ENCODE measurements around the gene TSPAN5.
"Not testable (repeated sequence)": the region's sequence is repeated elsewhere in the genome, so short reads cannot be mapped to it uniquely, and the experiment has no call there.

Gene TSPAN5
- 28.1 to 68.6 reads per million in 2 experiments for total RNA-seq

DNA sequence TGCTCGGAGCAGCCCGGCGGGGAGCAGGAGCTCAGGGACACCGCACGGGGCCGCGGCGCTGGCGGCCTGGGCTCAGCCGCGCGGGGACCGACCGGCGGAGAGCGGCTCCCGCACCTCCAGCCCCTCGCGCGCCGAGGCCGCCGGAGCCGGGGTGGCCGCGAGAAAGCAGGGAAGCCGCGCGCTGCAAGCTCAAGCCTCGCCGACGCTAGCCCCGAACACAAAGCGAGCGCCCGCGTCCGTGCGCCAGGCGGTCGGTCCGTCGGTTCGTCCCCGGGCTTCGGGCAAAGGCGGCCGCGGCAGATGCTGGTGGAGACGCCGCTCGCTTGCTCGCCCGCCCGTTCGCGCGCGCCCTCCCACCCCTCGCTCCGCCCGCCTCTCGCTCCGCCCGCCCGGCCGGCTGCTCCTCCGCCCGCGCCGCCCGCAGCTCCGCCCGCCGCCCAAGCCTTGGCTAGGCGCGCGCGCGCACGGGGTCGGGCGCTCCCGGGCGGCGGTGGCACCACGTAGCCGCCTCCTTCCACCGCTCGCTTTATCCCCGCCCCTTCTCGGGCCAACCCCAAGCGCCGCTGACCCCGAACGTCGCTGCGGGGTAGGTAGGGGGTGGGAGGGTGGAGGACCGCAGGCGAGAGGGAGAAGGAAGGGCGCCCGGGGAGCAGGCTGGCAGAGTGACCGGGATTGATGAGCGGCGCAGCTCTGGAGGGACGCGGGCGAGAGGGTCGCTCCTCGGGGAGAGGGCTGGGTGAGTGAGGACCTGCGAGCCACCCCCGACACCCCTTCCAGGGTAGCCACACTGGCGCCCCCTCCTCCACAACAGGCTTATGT lies at the start of gene TSPAN5:
TSS of gene TSPAN5 (minus strand) at position 325 of the 819 bp plus-strand sequence.
- peak; percentile 71 for DNase-seq (ENCODE audit: low read depth)

GRCh38 chr4:98706935-98707334 lies 48.5 kb upstream of the TSPAN5 start:
- DNase-seq (ENCODE audit: low read depth): no peak

- no peak for DNase-seq (ENCODE audit: low read depth)
These were observed 47.9 kb upstream of the TSPAN5 start for GRCh38 chr4:98706200-98706813.

- not testable (repeated sequence) for DNase-seq (ENCODE audit: low read depth)
These were observed 47.2 kb upstream of the TSPAN5 start for GRCh38 chr4:98705586-98705985.

DNA sequence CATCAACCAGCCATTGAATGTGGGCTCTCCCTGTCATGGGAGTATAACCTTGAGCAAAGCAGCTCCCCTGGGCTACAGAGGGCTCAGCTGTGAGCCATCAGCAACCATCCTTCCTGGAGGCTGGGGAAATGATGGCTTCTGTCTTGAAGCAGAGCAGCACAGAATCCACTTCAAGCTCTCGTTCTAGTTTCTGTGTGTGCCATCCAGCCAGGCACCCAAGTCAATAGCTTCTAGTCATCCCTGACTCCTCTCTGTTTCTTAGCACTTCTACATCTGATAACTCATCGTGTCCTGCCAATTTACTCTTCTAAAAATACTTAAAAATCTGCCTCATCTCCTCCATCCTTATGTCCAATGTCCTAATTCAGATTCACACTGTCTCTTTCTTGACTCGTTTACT lies 42.2 kb upstream of the TSPAN5 start:
- DNase-seq (ENCODE audit: low read depth): no peak

DNA sequence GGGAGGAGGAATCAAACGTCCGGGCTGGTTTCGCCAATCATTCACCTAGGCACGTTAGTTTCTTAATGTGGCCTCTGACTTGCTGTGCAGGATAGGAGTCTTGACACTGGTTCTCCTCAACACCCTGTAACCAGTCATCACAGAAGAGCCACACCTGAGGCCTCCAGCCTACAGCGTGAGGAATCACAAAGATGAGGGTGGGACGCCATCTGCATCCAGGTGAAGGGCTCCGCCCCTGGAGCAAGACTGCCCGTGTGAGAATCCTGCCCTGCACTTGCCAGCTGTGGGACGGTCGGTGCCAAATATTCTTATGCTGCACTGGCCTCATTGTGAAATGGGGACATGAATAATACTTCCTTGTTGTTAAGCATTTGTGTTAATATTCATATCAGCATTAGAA lies 35.7 kb upstream of the TSPAN5 start:
- DNase-seq (ENCODE audit: low read depth): no peak

DNA sequence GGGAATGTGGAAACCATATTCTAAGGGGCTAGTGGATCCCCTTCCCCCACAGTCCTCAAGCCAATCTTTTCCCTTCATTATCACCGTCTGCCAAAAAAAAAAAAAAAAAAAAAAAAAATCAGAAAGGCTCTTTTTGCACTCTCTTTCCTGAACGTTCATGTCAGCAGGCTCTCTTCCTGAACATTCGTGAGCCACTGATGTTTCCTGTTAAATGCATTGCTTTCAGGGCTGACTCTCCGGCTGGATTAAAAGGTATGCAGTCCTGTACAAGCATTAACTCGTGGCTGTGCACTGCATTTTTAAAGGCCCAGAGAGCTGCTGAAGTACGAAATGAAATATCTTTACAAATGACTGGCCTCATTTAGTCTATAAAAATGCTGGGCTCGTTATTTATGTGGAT lies 34.0 kb upstream of the TSPAN5 start:
- DNase-seq (ENCODE audit: low read depth): no peak

DNA sequence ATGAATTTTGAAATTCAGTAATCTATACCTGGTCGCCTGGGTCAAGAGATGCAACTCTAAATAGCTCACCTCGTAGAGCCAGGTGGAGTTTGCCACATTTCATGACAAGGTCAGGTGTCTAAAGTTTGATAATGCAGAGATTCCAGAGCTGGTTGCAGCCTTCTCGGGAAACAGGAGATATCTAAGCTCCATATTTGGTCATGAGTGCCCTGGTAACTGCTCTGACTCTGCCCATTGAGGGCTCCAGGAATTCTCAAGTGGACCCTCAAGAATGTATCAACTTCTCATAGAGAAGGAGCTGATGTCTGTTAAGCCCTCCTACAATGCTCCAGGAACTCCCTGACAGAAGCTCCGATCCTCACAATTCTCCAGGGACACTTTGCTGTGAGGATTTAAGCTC lies 33.2 kb upstream of the TSPAN5 start:
- no peak for DNase-seq (ENCODE audit: low read depth)

- DNase-seq (ENCODE audit: low read depth): no peak
These were observed 31.2 kb upstream of the TSPAN5 start for GRCh38 chr4:98689507-98690174.

GRCh38 chr4:98688411-98689290 lies 30.2 kb upstream of the TSPAN5 start:
- DNase-seq (ENCODE audit: low read depth): no peak

GRCh38 chr4:98687876-98688275 lies 29.5 kb upstream of the TSPAN5 start:
- DNase-seq (ENCODE audit: low read depth): no peak

DNA sequence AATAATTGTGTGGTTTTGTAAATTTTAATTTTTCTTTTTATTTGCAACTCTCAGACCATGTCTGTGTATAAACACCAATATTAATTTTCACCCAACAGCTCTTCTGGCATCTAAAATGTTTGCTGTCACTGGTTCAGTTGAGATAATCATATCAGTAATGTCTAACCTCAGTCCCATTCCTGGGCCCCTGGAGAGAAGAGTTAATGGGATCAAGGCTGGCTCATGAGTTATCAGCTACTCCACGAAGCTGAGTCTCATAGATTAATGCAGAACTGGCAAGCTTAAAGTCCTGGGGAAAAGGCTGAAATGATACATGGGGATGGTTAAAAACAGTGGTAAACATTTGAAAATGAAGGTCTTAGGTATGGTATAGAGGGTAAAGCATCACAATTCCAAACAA lies 28.4 kb upstream of the TSPAN5 start:
- DNase-seq (ENCODE audit: low read depth): no peak

- no peak for DNase-seq (ENCODE audit: low read depth)
These were observed 27.8 kb upstream of the TSPAN5 start for GRCh38 chr4:98686043-98686707.

GRCh38 chr4:98685225-98686042 lies 27.0 kb upstream of the TSPAN5 start:
- DNase-seq (ENCODE audit: low read depth): no peak

- no peak for DNase-seq (ENCODE audit: low read depth)
These were observed 24.3 kb upstream of the TSPAN5 start for GRCh38 chr4:98682719-98683118.

- no peak for DNase-seq (ENCODE audit: low read depth)
These were observed 22.4 kb upstream of the TSPAN5 start for GRCh38 chr4:98680806-98681205.

GRCh38 chr4:98679738-98680137 lies 21.3 kb upstream of the TSPAN5 start:
- DNase-seq (ENCODE audit: low read depth): no peak

- no peak for DNase-seq (ENCODE audit: low read depth)
These were observed 19.4 kb upstream of the TSPAN5 start for GRCh38 chr4:98677799-98678198.

DNA sequence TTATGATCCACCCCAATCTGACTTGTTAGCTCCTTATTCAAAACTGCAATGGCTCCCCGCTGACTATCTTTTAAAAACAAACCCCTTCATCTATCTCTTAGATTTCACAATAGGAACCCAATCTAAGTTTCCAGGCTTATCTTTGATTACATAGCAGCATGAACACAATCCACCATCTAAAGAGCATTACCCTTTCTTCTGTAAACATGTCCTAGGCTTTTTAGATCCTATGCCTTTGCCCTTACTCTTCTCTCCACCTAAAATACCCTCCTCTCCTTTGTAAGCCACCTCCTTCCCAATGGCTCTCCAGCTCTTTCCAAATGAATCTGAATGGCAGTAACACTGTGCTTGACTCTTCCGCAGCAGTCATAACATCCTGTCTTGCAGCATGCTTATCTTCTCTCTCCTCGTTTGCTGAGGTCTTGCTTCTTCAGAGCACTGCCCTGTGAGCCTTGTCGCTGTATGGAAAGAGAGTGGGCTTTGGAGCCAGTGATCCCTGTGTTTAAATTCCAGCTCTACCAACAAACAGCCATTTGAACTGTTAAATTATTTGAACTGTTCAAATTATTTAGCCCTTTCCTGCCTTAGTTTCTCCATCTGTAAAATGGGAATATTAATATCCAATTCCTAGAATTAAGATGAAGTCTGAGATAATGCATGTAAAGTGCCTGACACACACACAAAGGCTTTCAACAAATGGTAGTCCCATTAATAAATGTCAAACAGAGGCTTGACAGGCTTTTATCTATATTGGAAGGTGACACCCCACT lies 16.2 kb upstream of the TSPAN5 start:
- no peak for DNase-seq (ENCODE audit: low read depth)

GRCh38 chr4:98673978-98674377 lies 15.6 kb upstream of the TSPAN5 start:
- no peak for DNase-seq (ENCODE audit: low read depth)

Measured in T follicular helper cell (primary cell).